ENCODE results near the gene RTRAF. TPM values are rescaled to one million over a fixed set of nuclear protein-coding genes. Genes with fewer than 3 reads are reported as not detected.
A peak's percentile ranks its signal among the peaks of the same experiment; 100 is the strongest.

RTRAF gene
- total RNA-seq, 1 experiment from 2014 or later = 190 TPM

DNA sequence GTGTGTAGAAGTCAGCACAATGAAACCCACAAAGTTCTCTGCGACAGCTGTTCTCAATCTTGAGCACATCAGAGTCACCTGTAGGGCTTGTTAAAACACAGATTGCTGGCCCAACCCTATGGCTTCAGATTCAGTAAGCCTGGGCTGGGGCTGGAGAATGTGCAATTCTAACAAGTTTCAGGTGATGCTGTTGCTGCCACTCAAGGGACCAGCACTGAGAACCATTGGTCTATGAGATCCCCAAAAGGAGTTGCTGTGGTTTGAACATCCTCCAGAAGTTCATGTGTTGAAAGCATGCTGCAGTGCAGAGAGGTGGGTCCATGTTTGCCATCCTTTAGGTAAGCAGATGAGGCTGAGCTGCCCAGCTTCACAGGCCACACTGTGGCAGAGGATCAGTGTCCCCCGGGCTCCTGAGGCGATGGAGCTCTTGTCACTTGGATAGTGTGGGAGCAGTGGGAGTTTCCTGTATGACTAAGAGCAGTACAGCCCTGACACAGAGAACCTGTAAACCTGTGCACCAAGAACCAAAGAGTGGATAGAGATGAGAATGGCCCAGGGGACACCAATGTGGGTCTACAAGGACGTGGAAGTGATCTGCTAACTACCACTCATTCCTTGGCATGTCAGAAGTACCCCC, 8.0 kb upstream of the RTRAF start:
- intact Hi-C loops (cut with micrococcal nuclease) = no loop called here
- H2AFZ ChIP-seq (ENCODE audit: low read depth, low read length, poor library complexity, severe bottlenecking) = no peak overlapping the region
- H3K4me3 ChIP-seq (replicated peaks in 1 of 2; ENCODE audit: low read depth in 1 of 2, low read length in 2 of 2) = no peak overlapping the region
- H3K9me2 ChIP-seq (ENCODE audit: insufficient read depth) = no peaks in the 10 kb centered on the region
- CTCF ChIA-PET = no interaction called here
- H3K79me2 ChIP-seq (ENCODE audit: insufficient read depth, low read length) = no peaks in the 10 kb centered on the region
- no peaks in the 10 kb centered on the region for H3K27me3 ChIP-seq (ENCODE audit: insufficient read depth, low read length)
- no peak for DNase-seq (ENCODE audit: low read depth, low spot score)
- POLR2A ChIA-PET = no interaction called here
- TF ChIP-seq YY1 (IDR thresholded peaks at IDR 0.05; ENCODE audit: extremely low read depth, insufficient replicate concordance, low read depth, low read length) = no peak
- no peak overlapping the region for H3K27ac ChIP-seq (ENCODE audit: low read depth, low read length)
- no peaks in the 10 kb centered on the region for H3K36me3 ChIP-seq (ENCODE audit: control insufficient read depth in 1 of 2, insufficient read depth in 2 of 2, low read length in 2 of 2)
- BruUV-seq (replicated peaks) = no TSS peak
- no peak for ATAC-seq
- no peak overlapping the region for H3K4me2 ChIP-seq (ENCODE audit: low read length)
- RAD21 ChIA-PET (ENCODE audit: low non-redundant PET in 1 of 2, low total read pairs in 2 of 2, uncharacterized antibody in 2 of 2, unreplicated experiment in 2 of 2) = no interaction called here
- H3K4me1 ChIP-seq (ENCODE audit: control insufficient read depth in 1 of 2, insufficient read depth in 2 of 2, low read length in 2 of 2) = peaks cover 0 to 6% of the 10 kb centered on the region in 2 experiments; a peak in 1 of 4 replicates
- no peaks in the 10 kb centered on the region for H3K9me3 ChIP-seq (ENCODE audit: control insufficient read depth in 1 of 2, insufficient read depth in 1 of 2, low read depth in 1 of 2, low read length in 2 of 2)
- H4K20me1 ChIP-seq (ENCODE audit: insufficient read depth) = no peaks in the 10 kb centered on the region
- H3K9ac ChIP-seq (ENCODE audit: low read length) = no peak overlapping the region

GRCh38 chr14:51988221-51988620, 1.1 kb upstream of the RTRAF start:
- Histone ChIP-seq H3K4me1 (ENCODE audit: control insufficient read depth in 1 of 2, insufficient read depth in 2 of 2, low read length in 2 of 2) (peaks cover 6 to 13% of the 10 kb centered on the region in 2 experiments), H2AFZ (ENCODE audit: low read depth, low read length, poor library complexity, severe bottlenecking) (no peak overlapping the region), H3K36me3 (ENCODE audit: control insufficient read depth in 1 of 2, insufficient read depth in 2 of 2, low read length in 2 of 2) (peaks cover 14 to 17% of the 10 kb centered on the region in 2 experiments), H3K79me2 (ENCODE audit: insufficient read depth, low read length) (peaks cover 35% of the 10 kb centered on the region), H3K27me3 (ENCODE audit: insufficient read depth, low read length) (no peaks in the 10 kb centered on the region), H3K4me3 (replicated peaks in 1 of 2; ENCODE audit: low read depth in 1 of 2, low read length in 2 of 2) (peak overlapping the region in 1 of 2 experiments; percentile 95; a peak in 3 of 4 replicates), H3K4me2 (ENCODE audit: low read length) (peak overlapping the region; percentile 86), H3K9me3 (ENCODE audit: control insufficient read depth in 1 of 2, insufficient read depth in 1 of 2, low read depth in 1 of 2, low read length in 2 of 2) (no peaks in the 10 kb centered on the region), H3K9ac (ENCODE audit: low read length) (peak overlapping the region; percentile 95), H3K27ac (ENCODE audit: low read depth, low read length) (no peak overlapping the region), H4K20me1 (ENCODE audit: insufficient read depth) (no peaks in the 10 kb centered on the region), H3K9me2 (ENCODE audit: insufficient read depth) (no peaks in the 10 kb centered on the region)
- no TSS peak for BruUV-seq (replicated peaks)
- ChIA-PET POLR2A (no interaction called here), CTCF (interaction anchor here (2.0 kb wide), 1 partner anchor 9 kb away, joined by 6 read pairs; no protein-coding TSS in a partner anchor), RAD21 (ENCODE audit: low non-redundant PET in 1 of 2, low total read pairs in 2 of 2, uncharacterized antibody in 2 of 2, unreplicated experiment in 2 of 2) (no interaction called here)
- ATAC-seq (no peak), DNase-seq (ENCODE audit: low read depth, low spot score) (no peak)
- TF ChIP-seq EZH2phosphoT487 (IDR thresholded peaks at IDR 0.05; ENCODE audit: borderline replicate concordance) = no peak
- TF ChIP-seq SP1 (IDR thresholded peaks at IDR 0.05; ENCODE audit: low read depth) = no peak
- TF ChIP-seq ZNF274 (IDR thresholded peaks at IDR 0.05; ENCODE audit: low read depth, low read length) = no peak
- TF ChIP-seq FOSL1 (IDR thresholded peaks at IDR 0.05; ENCODE audit: low read depth) = no peak
- TF ChIP-seq RAD21 (IDR thresholded peaks at IDR 0.05; ENCODE audit: low read depth) = no peak
- no peak for TF ChIP-seq SIN3A (IDR thresholded peaks at IDR 0.05; ENCODE audit: low read depth)
- TF ChIP-seq POLR2A (IDR thresholded peaks at IDR 0.05; ENCODE audit: borderline replicate concordance, extremely low read depth, insufficient read depth, insufficient read length) = no peak
- no peak for TF ChIP-seq MAX (IDR thresholded peaks at IDR 0.05)
- no peak for TF ChIP-seq JUND (IDR thresholded peaks at IDR 0.05)
- no peak for TF ChIP-seq ZFX (IDR thresholded peaks at IDR 0.05)
- TF ChIP-seq EZH2 (IDR thresholded peaks at IDR 0.05) = no peak
- no peak for TF ChIP-seq REST (IDR thresholded peaks at IDR 0.05; ENCODE audit: low read depth)
- intact Hi-C loops (cut with micrococcal nuclease) = no loop called here

Measured in HCT116 (cell line).